NB4 (cell line): ENCODE results near the gene CNPPD1.

Experiments
- DNase-seq: peaks from one replicate; pipeline ENCODE4 v3.0.0; 2010; ENCODE audit warnings: low read depth
- H3K4me3 ChIP-seq: one replicate; pipeline ENCODE4 v1.5.1; 2011; ENCODE audit warnings: mild to moderate bottlenecking, low read depth, low read length, moderate library complexity
- MYC ChIP-seq: IDR thresholded peaks from 2 replicates; pipeline ENCODE4 v1.6.1; 2011; ENCODE audit warnings: low read depth, low read length
- POLR2A ChIP-seq: IDR thresholded peaks from 2 replicates; pipeline ENCODE4 v1.6.1; 2011; ENCODE audit warnings: mild to moderate bottlenecking; ENCODE audit not compliant: insufficient read length; ENCODE audit errors: extremely low read depth
- TF ChIP-seq, protein P1 (sequence below): IDR thresholded peaks from one replicate; pipeline ENCODE4 v1.5.1; 2012; ENCODE audit warnings: low read depth, low read length
- TF ChIP-seq, protein P2 (sequence below): IDR thresholded peaks from 2 replicates; pipeline ENCODE4 v1.6.1; 2011; ENCODE audit warnings: low read depth, low read length

The CNPPD1 gene

DNA sequence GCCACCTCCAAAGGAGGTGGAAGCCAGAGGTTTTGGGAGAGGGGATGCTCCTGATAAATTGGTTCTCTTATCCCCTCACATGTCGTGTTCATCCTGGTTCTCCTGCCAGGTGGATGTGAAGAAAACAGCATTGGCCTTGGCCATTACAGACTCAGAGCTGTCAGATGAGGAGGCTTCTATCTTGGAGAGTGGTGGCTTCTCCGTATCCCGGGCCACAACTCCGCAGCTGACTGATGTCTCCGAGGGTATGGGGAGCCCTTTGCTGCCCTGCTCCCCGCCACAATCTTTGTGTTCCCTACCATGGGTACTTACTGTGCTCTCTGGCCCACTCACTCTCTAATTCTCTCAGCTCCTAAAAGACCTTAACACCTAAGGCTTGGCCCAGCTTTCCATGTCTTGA, 4.8 kb upstream of the CNPPD1 start:
- TF ChIP-seq, protein P1, sequence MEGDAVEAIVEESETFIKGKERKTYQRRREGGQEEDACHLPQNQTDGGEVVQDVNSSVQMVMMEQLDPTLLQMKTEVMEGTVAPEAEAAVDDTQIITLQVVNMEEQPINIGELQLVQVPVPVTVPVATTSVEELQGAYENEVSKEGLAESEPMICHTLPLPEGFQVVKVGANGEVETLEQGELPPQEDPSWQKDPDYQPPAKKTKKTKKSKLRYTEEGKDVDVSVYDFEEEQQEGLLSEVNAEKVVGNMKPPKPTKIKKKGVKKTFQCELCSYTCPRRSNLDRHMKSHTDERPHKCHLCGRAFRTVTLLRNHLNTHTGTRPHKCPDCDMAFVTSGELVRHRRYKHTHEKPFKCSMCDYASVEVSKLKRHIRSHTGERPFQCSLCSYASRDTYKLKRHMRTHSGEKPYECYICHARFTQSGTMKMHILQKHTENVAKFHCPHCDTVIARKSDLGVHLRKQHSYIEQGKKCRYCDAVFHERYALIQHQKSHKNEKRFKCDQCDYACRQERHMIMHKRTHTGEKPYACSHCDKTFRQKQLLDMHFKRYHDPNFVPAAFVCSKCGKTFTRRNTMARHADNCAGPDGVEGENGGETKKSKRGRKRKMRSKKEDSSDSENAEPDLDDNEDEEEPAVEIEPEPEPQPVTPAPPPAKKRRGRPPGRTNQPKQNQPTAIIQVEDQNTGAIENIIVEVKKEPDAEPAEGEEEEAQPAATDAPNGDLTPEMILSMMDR: no peak
- TF ChIP-seq, protein P2, sequence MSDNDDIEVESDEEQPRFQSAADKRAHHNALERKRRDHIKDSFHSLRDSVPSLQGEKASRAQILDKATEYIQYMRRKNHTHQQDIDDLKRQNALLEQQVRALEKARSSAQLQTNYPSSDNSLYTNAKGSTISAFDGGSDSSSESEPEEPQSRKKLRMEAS: no peak
- TF ChIP-seq POLR2A: no peak
- no peak for TF ChIP-seq MYC
- no peak overlapping the region for H3K4me3 ChIP-seq
- DNase-seq: no peak

DNA sequence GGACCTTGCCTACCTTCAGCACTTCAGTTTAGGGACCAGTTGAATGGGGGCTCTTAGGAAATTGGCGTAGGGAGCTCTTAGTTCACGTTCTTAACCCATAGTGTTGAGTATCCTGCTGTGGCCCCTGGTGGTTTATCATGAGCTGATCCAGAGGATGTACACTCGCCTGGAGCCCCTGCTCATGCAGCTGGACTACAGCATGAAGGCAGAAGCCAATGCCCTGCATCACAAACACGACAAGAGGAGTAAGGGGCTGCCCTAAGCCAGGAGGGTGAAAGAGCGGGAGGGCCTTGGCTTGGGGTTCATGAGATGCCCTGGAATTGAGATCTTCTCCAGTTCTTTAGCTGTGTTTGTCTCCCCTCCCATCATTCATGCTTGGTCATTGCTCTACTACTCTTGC, 4.2 kb upstream of the CNPPD1 start:
- TF ChIP-seq, protein P2: no peak
- TF ChIP-seq POLR2A (no peak), MYC (no peak)
- TF ChIP-seq, protein P1: no peak
- no peak overlapping the region for H3K4me3 ChIP-seq
- DNase-seq: no peak

DNA sequence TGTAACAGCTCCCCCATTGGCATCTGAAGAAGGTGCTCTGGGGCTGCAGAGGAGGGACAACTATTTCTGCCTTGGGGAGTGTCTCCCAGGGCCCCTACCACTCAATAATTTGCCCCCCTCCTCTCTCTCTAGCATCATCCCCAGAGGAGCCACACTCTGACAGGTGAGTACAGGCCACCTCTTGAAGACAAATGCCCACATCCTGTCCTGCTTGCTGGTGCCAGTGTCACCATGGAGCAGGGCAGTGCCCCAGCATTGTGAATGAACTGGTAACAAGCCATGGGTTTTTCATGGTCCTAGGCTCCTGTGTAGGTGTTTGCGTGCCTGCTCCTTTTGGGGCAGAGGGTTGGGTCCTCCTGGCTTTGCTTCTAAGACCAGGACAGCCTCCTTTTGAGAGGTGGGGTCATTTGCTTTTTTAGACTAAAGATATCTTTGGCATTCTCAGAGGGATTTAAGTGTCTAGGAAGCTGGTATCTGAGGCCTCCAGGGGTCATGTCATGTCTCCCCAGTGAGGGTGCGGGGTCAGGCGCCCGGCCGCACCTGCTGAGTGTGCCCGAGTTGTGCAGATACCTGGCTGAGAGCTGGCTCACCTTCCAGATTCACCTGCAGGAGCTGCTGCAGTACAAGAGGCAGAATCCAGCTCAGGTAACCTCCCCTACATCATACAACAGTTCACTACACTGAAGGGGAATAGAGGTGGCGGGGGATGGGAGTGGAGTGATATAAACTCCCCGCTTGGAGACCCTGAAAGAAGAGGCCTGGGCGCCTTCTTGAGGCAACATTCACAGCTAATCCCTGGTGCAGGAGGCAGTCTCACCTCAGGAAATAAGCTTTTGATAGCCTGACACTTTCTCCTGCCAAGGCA, 3.1 kb upstream of the CNPPD1 start:
- no peak for DNase-seq
- TF ChIP-seq POLR2A: no peak
- TF ChIP-seq, protein P1: no peak
- H3K4me3 ChIP-seq: peak overlapping the region; percentile 75

DNA sequence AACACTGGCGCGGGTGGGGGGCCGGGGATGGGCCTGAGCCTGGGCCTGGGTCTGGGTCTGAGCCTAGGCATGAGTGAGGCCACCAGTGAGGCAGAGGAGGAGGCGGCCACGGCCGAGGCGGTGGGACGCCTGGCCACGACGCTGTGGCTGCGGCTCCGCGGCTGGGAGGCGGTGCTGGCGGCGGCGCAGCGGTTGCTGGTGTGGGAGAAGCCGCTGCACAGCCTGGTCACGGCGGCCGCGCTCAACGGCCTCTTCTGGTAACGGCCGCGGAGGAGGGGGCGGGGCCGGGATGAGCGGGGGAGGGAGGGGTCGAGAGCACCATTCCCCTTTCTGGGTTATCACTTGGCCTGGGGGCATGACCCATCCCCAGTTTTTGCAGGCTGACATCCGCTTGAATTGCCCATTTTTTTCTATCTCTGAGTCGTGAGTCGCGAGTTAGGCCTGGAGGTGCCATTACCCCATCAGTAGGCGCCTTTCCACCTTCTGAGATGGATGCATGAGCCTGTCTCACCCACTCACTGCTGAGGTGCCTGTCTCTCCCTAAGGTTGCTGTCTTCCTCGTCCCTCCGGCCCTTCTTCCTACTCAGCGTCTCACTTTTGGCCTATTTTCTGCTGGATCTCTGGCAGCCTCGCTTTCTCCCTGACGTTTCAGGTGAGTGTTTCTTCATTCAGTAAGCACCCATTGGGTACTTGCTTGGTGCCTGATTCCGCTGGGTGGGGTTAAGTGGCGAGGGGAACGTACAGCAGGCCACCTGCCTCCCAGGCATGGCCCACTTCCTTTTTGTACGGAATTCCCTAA, 1.9 kb upstream of the CNPPD1 start:
- peak; percentile 82 for DNase-seq
- TF ChIP-seq, protein P2: no peak
- TF ChIP-seq MYC: no peak; the same call in 1 of the 2 replicates
- TF ChIP-seq, protein P1: no peak
- TF ChIP-seq POLR2A: no peak

DNA sequence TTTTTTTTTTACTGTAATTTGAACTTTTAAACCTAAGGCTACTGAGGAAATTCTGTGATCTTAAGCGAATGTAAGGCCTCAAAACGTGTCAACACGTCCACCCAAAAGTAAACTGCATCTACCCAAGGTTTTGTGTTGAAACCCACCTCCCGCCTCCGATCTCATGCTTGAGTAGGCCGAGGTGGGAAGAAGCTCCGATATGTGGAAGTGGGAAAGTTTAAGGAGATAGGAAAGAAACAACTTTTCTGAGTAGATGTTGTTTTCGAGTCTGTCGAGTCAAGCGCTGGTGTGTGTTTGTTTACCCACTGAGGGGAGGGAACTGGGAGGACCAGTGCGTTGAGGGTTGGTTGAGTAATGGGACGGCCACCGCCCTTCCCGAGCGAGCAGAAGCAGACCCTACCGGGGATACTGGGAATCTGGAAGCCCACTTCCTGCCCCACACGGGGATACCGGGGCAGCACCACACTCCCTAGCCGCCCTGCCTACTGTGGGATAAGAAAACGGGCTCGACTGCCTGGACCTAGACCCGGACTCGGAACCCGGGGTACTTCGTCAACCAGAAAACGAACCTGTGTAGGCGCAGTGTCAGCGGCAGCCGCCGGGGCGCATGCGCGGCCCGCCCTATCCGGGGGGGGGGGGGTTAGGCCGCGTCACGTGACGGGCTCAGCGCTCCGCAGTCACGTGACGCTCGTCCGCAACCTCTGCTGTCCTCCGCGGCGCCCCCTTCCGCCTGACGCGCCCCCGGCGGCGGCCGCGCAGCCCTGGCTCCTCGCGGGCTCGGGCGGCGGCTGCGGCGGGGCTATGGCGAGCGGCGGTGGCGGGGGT, 1.0 kb upstream of the CNPPD1 start, which contains the start of gene RETREG2:
Gene RETREG2, plus strand, starts transcription at position 724 of the 825 bp plus-strand sequence. Its CDS starts 78 bp downstream, at position 802.
- peak within 1 kb of the TSS; percentile 90 for H3K4me3 ChIP-seq
- peak; percentile 95 for DNase-seq
- TF ChIP-seq MYC (peak; percentile 64; the same call in 1 of the 2 replicates), POLR2A (peak; percentile 84)
- TF ChIP-seq, protein P1: no peak
- TF ChIP-seq, protein P2: peak; percentile 94

More for the DNA sequence above, 1.9 kb upstream of the CNPPD1 start:
- peak overlapping the region; percentile 75 for H3K4me3 ChIP-seq
